ENCODE data around the gene AP3B1. TPM values are rescaled to one million over a fixed set of nuclear protein-coding genes. Genes with fewer than 3 reads are reported as not detected.
"Not testable (repeated sequence)": the region's sequence is repeated elsewhere in the genome, so short reads cannot be mapped to it uniquely, and the experiment has no call there.

The AP3B1 gene
- total RNA-seq, 6 experiments from 2014 or later, result 51.8 to 66.8 (median 56.6) TPM

DNA sequence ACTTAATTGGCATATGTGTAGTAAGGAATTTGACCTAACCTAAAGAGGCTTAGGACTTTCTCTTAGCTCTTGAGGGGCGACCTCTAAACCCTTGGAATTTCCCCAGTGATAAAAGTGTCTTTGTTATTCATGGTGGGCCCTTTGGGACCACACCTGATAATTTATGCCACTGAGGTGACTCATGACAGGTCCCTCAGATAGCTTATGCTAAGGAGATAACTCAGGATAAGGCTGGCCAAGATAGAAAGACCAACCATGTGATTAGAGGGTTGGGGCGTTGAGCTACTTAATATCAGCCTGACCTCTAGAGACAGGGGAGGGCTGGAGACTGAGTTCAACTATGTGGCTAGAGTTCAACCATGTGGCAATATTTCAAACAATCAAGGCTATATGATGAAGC lies 218.1 kb downstream of the AP3B1 start:
- Mint-ChIP-seq H3K9me3 (no peaks in the 10 kb centered on the region), H3K27ac (no peak overlapping the region), H3K4me3 (no peak overlapping the region), H3K27me3 (ENCODE audit: insufficient read depth) (peaks cover 2% of the 10 kb centered on the region; the same call in 1 of the 2 replicates), H3K4me1 (ENCODE audit: low read depth) (no peaks in the 10 kb centered on the region), H3K36me3 (ENCODE audit: low read depth) (peaks cover 15% of the 10 kb centered on the region)
- no peak for DNase-seq
- TF ChIP-seq, protein P1, sequence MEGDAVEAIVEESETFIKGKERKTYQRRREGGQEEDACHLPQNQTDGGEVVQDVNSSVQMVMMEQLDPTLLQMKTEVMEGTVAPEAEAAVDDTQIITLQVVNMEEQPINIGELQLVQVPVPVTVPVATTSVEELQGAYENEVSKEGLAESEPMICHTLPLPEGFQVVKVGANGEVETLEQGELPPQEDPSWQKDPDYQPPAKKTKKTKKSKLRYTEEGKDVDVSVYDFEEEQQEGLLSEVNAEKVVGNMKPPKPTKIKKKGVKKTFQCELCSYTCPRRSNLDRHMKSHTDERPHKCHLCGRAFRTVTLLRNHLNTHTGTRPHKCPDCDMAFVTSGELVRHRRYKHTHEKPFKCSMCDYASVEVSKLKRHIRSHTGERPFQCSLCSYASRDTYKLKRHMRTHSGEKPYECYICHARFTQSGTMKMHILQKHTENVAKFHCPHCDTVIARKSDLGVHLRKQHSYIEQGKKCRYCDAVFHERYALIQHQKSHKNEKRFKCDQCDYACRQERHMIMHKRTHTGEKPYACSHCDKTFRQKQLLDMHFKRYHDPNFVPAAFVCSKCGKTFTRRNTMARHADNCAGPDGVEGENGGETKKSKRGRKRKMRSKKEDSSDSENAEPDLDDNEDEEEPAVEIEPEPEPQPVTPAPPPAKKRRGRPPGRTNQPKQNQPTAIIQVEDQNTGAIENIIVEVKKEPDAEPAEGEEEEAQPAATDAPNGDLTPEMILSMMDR (IDR thresholded peaks at IDR 0.05), result no peak

DNA sequence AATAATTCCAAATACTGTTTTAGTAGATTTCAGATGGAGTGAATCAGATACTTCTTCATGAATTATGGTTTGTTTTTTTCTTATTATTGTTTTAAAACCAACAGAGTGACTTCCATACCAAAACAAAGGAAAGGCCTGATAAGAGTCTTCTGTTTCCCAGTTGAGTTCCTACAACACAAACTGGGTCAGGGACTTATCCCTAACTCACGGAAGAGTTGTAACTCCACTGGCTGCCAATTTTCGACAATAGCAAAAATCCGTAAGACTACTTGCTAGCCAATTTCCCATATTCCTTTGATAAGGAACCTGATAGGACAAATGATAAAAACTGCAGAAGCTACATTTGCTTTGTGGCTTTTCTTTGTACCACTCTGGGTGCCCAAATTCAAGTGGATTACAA lies 219.2 kb downstream of the AP3B1 start:
- no peak overlapping the region for H3K27ac Mint-ChIP-seq
- no peaks in the 10 kb centered on the region for H3K9me3 Mint-ChIP-seq
- H3K27me3 Mint-ChIP-seq (ENCODE audit: insufficient read depth), result peaks cover 2% of the 10 kb centered on the region; the same call in 1 of the 2 replicates
- H3K36me3 Mint-ChIP-seq (ENCODE audit: low read depth), result peaks cover 25% of the 10 kb centered on the region
- no peak for DNase-seq
- no peaks in the 10 kb centered on the region for H3K4me1 Mint-ChIP-seq (ENCODE audit: low read depth)
- TF ChIP-seq, protein P1 (IDR thresholded peaks at IDR 0.05), result no peak
- H3K4me3 Mint-ChIP-seq, result no peak overlapping the region

DNA sequence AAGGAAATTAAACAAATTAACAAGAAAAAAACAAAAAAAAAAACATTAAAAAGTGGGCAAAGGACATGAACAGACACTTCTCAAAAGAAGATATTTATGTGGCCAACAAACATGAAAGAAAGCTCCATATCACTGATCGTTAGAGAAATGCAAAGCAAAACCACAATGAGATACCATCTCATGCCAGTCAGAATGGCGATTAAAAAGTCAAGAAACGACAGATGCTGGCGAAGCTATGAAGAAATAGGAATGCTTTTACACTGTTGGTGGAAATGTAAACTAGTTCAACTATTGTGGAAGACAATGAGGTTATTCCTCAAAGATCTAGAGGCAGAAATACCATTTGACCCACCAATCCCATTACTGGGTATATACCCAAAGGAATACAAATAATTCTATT lies 223.8 kb downstream of the AP3B1 start:
- H3K4me1 Mint-ChIP-seq (ENCODE audit: low read depth); H3K27ac Mint-ChIP-seq; H3K27me3 Mint-ChIP-seq (ENCODE audit: insufficient read depth); H3K4me3 Mint-ChIP-seq; DNase-seq: not testable (repeated sequence)
- Mint-ChIP-seq H3K9me3 (peaks cover 18% of the 10 kb centered on the region), H3K36me3 (ENCODE audit: low read depth) (peaks cover 60% of the 10 kb centered on the region)

DNA sequence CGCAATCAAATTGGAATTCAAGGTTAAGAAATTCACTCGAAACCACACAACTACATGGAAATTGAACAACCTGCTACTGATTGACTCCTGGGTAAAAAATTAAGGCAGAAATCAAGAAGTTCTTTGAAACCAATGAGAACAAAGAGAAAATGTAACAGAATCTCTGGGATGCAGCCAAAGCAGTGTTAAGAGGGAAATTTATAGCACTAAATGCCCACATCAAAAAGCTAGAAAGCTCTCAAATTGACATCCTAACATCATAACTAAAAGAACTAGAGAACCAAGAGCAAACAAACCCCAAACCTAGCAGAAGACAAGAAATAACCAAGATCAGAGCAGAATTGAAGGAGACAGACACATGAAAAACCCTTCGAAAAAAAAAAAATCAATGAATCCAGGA lies 226.9 kb downstream of the AP3B1 start:
- not testable (repeated sequence) for DNase-seq; H3K27ac Mint-ChIP-seq; H3K4me3 Mint-ChIP-seq; H3K27me3 Mint-ChIP-seq (ENCODE audit: insufficient read depth); H3K4me1 Mint-ChIP-seq (ENCODE audit: low read depth)
- Mint-ChIP-seq H3K9me3 (peaks cover 18% of the 10 kb centered on the region), H3K36me3 (ENCODE audit: low read depth) (peaks cover 60% of the 10 kb centered on the region)

DNA sequence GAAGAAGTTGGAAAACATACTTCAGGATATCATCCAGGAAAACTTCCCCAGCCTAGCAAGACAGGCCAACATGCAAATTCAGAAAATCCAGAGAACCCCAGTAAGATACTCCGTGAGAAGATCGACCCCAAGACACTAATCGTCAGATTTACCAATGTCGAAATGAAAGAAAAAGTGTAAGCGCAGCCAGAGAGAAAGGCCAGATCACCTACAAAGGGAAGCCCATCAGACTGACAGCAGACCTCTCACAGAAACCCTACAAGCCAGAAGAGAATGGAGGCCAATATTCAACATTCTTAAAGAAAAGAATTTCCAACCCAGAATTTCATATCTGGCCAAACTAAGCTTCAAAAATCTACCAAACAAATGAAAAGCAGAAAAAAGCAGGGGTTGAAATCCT lies 227.8 kb downstream of the AP3B1 start:
- not testable (repeated sequence) for H3K27ac Mint-ChIP-seq; H3K4me1 Mint-ChIP-seq (ENCODE audit: low read depth); DNase-seq; H3K4me3 Mint-ChIP-seq; H3K27me3 Mint-ChIP-seq (ENCODE audit: insufficient read depth)
- Mint-ChIP-seq H3K36me3 (ENCODE audit: low read depth) (peaks cover 52% of the 10 kb centered on the region), H3K9me3 (peaks cover 18% of the 10 kb centered on the region)

DNA sequence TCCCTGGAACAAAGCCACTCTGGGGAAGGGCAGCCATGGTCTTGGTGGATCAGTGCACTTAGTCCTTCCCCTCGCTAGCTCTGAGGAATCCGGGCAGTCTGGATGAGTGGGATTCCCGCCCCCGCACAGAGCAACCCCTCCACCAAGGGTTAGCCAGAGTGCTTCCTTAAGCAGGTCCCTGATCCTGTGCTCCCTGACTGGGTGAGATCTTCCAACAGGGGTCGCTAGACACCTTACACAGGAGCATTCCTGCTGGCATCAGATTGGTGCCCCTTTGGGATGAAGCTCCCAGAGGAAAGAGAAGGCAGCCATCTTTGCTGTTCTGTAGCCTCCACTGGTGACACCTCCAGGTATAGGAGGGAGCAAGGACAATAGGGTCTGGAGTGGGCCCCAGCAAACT lies 228.8 kb downstream of the AP3B1 start:
- Mint-ChIP-seq H3K36me3 (ENCODE audit: low read depth) (peaks cover 45% of the 10 kb centered on the region), H3K27ac (no peak overlapping the region), H3K9me3 (peaks cover 18% of the 10 kb centered on the region), H3K27me3 (ENCODE audit: insufficient read depth) (no peaks in the 10 kb centered on the region), H3K4me3 (no peak overlapping the region), H3K4me1 (ENCODE audit: low read depth) (peaks cover 7% of the 10 kb centered on the region)
- TF ChIP-seq, protein P1 (IDR thresholded peaks at IDR 0.05), result peak; percentile 38; the same call in 1 of the 2 replicates
- no peak for DNase-seq

DNA sequence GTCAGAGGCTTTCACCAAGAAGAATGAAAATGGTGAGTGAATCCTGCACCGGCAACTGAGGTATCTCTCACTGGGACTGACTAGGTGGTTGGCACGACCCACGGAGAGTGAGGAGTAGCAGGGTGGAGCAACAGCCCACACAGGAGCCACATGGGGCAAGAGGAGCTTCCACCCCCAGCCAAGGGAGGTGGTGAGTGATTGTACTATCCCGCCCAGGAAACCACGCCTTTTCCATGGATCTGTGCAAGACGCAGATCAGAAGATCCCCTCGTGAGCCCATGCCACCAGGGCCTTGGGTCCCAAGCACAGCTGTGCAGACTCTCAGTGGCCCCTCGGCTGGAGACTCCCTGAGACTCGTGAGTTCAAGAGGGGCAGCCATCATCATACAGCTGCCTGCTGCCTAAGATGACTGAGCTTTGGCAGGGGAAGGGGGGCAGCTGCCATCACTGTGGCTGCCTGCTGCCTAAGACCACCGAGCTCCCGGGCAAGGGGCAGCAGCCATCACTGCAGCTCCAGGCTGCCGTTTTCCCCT lies 229.5 kb downstream of the AP3B1 start:
- Mint-ChIP-seq H3K4me3 (no peak overlapping the region), H3K27ac (no peak overlapping the region), H3K4me1 (ENCODE audit: low read depth) (peaks cover 12% of the 10 kb centered on the region), H3K9me3 (peaks cover 18% of the 10 kb centered on the region), H3K36me3 (ENCODE audit: low read depth) (peaks cover 39% of the 10 kb centered on the region), H3K27me3 (ENCODE audit: insufficient read depth) (no peaks in the 10 kb centered on the region)
- TF ChIP-seq, protein P1 (IDR thresholded peaks at IDR 0.05), result no peak
- DNase-seq, result no peak

Measured in HFFc6 (cell line).